GM10266 (cell line): ENCODE results near the gene SPAG6.

Experiments
- DNase-seq: peaks from one replicate; pipeline ENCODE4 v3.0.0; 2012; ENCODE audit errors: extremely low spot score
- TF ChIP-seq, protein P1 (sequence below): IDR thresholded peaks from 2 replicates; pipeline ENCODE4 v1.5.1; 2012; ENCODE audit warnings: mild to moderate bottlenecking, low read depth; ENCODE audit not compliant: control insufficient read depth, insufficient read depth; ENCODE audit errors: missing control alignments

Gene SPAG6

DNA sequence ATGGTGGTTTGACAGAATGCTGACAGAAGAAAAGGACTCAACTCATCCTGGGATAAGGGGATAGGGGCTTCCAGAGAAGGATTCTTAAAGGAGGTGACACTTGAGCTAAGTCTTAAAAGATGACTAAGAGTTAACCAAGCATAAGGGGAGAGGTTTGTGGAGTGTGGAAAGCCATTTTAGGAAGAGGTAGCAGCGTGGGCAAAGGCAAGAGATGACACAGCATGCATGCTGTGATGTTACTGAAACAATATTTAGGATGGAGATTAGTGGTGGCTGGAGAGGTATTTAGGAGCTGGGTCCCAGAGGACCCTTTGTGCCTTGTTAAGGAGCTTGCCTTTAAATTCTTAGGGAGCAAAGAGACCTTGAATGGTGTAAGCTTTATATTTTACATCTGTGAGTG is 65.1 kb downstream of the SPAG6 start:
- no peak for DNase-seq
- TF ChIP-seq, protein P1, sequence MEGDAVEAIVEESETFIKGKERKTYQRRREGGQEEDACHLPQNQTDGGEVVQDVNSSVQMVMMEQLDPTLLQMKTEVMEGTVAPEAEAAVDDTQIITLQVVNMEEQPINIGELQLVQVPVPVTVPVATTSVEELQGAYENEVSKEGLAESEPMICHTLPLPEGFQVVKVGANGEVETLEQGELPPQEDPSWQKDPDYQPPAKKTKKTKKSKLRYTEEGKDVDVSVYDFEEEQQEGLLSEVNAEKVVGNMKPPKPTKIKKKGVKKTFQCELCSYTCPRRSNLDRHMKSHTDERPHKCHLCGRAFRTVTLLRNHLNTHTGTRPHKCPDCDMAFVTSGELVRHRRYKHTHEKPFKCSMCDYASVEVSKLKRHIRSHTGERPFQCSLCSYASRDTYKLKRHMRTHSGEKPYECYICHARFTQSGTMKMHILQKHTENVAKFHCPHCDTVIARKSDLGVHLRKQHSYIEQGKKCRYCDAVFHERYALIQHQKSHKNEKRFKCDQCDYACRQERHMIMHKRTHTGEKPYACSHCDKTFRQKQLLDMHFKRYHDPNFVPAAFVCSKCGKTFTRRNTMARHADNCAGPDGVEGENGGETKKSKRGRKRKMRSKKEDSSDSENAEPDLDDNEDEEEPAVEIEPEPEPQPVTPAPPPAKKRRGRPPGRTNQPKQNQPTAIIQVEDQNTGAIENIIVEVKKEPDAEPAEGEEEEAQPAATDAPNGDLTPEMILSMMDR, result no peak

DNA sequence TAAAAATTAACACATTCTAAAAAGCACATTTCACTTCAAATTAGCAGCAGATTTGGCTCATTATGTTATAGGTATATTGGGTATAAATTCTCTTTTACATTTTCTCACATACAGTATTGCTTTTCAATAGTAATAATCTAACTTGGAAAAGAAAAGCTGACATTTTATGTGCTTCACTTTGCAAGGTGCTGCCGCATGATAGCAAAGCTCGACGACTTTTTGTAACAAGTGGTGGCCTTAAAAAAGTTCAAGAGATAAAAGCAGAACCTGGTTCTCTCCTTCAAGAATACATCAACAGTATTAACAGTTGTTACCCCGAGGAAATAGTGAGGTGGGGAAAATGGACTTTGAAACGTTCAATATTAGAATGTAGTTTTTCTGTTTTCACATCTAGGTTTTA is 65.5 kb downstream of the SPAG6 start:
- no peak for DNase-seq
- TF ChIP-seq, protein P1, result no peak

DNA sequence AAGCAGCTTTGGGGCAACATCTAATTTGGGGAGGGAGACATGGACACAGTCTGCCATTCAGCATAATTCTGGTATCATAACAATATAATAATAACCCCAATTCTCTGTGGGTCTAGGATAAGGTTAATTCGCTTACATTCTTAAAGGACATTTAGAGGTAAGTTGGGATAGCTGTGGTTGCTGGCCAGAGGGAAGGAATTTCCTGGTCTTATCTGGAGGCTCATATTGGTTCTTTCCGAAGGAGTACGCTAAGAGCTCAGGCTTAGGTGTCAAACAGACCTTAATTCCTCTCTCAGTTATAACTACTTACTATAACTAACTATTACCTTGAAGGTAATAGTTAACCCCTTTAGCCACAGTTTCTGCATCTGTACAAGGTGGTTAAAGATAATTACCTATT is 68.8 kb downstream of the SPAG6 start:
- DNase-seq, result no peak
- TF ChIP-seq, protein P1, result no peak

DNA sequence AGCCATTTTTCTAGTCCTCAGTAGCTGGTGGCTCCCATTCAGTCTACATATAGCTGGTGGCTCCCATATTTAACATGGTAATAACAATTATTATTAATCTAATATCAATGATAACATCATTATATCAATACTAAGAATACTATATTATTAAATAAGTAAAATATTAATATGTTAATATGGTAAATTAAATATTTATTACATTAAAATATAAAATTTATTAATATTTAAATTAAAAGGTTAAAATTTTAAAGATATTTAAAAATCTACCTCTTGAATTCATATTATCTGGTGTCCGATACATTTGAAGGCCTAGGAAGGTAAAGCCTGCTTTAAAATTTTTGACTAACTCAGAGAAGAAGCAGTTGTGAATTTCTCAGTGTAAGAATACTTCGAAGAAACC is 69.8 kb downstream of the SPAG6 start:
- TF ChIP-seq, protein P1, result no peak
- no peak for DNase-seq

DNA sequence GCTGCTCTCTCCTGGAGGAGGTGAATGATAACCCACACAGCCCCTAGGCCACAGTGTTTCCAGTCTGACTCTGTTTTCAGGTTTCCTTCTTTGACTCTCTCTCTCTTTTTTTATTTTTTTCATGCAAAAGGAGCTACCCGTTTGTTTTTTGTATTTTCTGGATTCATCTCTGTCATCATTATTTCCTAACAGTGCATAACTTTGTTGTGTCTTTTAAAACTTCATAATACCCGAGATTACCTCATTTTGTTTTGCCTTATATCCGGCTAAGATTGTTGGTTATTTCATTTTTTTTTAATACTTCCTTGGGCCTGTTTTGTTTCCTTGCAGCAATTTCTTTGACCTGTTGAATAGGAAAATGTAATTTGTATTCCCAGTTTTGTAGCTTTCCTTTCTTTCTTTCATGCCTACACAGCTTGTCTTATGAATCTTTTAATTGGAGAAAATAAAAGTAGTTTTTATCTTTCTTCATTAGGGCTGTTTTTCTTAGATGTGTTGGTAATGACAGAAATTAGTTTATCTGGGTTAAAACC is 72.5 kb downstream of the SPAG6 start:
- TF ChIP-seq, protein P1, result no peak
- DNase-seq, result no peak

DNA sequence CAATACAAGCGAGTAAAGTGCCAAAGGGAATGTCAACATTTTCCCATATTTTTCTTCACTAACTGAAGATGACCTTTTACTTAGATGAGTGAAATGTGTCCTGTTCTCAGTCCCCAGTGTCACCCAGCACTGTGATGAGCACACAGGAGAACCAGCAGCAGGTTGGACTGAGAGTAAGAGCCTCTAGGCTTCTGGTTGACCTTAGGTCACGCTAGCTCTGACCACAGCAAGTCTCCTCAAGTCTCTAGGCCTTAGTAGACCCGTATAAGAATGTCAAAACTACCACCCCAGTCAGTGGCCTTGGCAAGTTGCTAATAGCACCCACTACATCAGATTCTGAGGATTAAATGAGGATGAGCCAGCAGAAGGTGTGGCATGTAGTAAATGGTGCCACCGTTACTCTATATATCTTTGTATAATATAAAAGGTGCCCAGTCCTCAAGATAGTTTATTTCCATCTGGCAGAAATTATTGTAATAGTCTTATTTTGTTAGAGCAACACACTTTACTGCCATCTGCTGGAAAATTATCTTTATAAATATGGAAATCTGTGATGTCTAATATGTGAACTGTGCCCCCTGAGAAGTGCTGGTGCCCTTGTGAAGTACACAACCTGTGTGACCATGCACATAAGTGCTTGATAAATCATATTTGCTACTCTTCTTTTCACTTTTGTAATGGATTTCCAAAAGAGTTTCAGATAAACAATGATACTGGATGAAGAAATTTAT is 75.7 kb downstream of the SPAG6 start:
- TF ChIP-seq, protein P1, result peak; percentile 28
- DNase-seq, result peak; percentile 33

DNA sequence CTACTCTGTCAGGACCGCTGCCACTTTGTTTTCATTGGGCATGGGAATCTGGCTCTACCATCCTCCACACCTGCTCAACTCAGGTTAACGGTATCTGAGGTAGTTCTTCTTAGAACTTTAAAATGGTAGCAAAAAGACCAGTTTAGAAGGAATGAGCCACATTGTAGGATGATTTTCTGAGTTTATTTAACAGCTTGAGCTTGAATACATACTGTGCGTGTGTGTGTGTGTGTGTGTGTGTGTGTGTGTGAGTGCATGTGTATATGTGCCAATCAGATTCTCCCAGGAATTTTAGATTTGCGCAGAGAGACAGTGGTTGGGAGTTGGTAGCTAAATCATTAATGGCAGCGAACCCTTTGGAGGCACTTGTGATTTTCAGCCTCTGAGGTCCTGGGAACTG is 81.4 kb downstream of the SPAG6 start:
- DNase-seq, result no peak
- TF ChIP-seq, protein P1, result no peak
